Spleen (tissue), 11 donors: ENCODE measurements around the gene MATK. TPM values are rescaled to one million over a fixed set of nuclear protein-coding genes. Genes with fewer than 3 reads are reported as not detected.
"Not testable (repeated sequence)": the region's sequence is repeated elsewhere in the genome, so short reads cannot be mapped to it uniquely, and the experiment has no call there.

ENCODE experiments used
- DNase-seq: peaks from one replicate; pipeline ENCODE4 v3.0.0-alpha.2; 2020
- H3K27ac ChIP-seq, 8 donors: fragments of 200-600 bp; sonication (generic) in 7 of 8; 1 replicate in 4 of 8; 2 replicates in 4 of 8; pipeline versions ENCODE4 v1.5.0 to v1.8.0; 2016 to 2021; ENCODE audit warnings: inconsistent platforms in 4 of 8, mild to moderate bottlenecking in 4 of 8, moderate library complexity in 1 of 8
- H3K27me3 ChIP-seq, 7 donors: fragments of 200-600 bp; sonication (generic) in 6 of 7; replicated peaks in 1 of 7; 1 replicate in 4 of 7; 2 replicates in 3 of 7; pipeline versions ENCODE4 v1.5.0 to v1.8.0; 2016 to 2021; ENCODE audit warnings: inconsistent platforms in 3 of 7, mild to moderate bottlenecking in 1 of 7
- H3K36me3 ChIP-seq, 6 donors: fragments of 200-600 bp; sonication (generic) in 5 of 6; 1 replicate in 4 of 6; 2 replicates in 2 of 6; pipeline versions ENCODE4 v1.5.0 to v1.8.0; 2016 to 2021; ENCODE audit warnings: inconsistent platforms in 2 of 6
- H3K4me1 ChIP-seq, 6 donors: fragments of 200-600 bp; sonication (generic) in 5 of 6; 1 replicate in 3 of 6; 2 replicates in 3 of 6; pipeline versions ENCODE4 v1.5.0 to v1.8.0; 2016 to 2021; ENCODE audit warnings: inconsistent platforms in 3 of 6
- H3K4me3 ChIP-seq, 8 donors: fragments of 200-600 bp; sonication (generic) in 7 of 8; 1 replicate in 4 of 8; 2 replicates in 4 of 8; pipeline versions ENCODE4 v1.5.0 to v1.8.0; 2016 to 2021; ENCODE audit warnings: inconsistent platforms in 4 of 8, mild to moderate bottlenecking in 4 of 8, moderate library complexity in 2 of 8
- H3K9me3 ChIP-seq, 8 donors: fragments of 200-600 bp; sonication (generic) in 7 of 8; 1 replicate in 4 of 8; 2 replicates in 4 of 8; pipeline versions ENCODE4 v1.5.0 to v1.8.0; 2016 to 2021; ENCODE audit warnings: inconsistent platforms in 4 of 8
- CTCF ChIP-seq, 11 experiments: fragments of 200-600 bp in 7 of 11; fragments of 450-650 bp in 4 of 11; sonication (generic) in 4 of 11; IDR thresholded peaks in 8 of 11; conservative IDR thresholded peaks in 3 of 11; 1 replicate in 7 of 11; 2 replicates in 4 of 11; pipeline versions ENCODE4 v1.4.0 to v1.8.0; 2016 to 2021; ENCODE audit warnings: antibody characterized with exemption in 11 of 11, inconsistent platforms in 4 of 11, mild to moderate bottlenecking in 1 of 11
- POLR2A ChIP-seq, 3 donors: fragments of 450-650 bp; IDR thresholded peaks; one replicate each; pipeline ENCODE4 v1.5.1; 2017; ENCODE audit warnings: antibody characterized with exemption in 3 of 3, mild to moderate bottlenecking in 1 of 3
- POLR2AphosphoS5 ChIP-seq, 3 donors: sonication (generic); formaldehyde crosslinking; IDR thresholded peaks; one replicate each; pipeline ENCODE4 v1.5.1; 2017; ENCODE audit warnings: antibody characterized with exemption in 3 of 3
- WGBS, 5 donors: extraction: QIAGEN DNeasy Blood & Tissue Kit in 3 of 5; methylation state at CpG; one replicate each; pipeline versions ENCODE4 v1.1.5 to v1.1.7; 2013 to 2018; 5-methylcytosine and 5-hydroxymethylcytosine counted together
- intact Hi-C: fragments of 100-400 bp; cut with DNase I; formaldehyde crosslinking; loops from one replicate; pipeline ENCODE4 v1.15.0; 2023; ENCODE audit warnings: low total_unique reads
- polyA plus RNA-seq, 3 donors: library from polyadenylated mRNA; stranded (reverse); fragments of 200-250 nt; gene quantifications; one replicate each; pipeline ENCODE4 v1.2.1, GENCODE V29; 2013
- total RNA-seq, 7 donors: library from RNA; depleted of rRNA in 3 of 7; stranded (reverse); fragments of >200 nt in 3 of 7; fragmentation: NEBNext Ultra II Directional in 4 of 7; extraction: Animal tissue kit (Norgen Biotek cat#: 25700) in 4 of 7; gene quantifications; one replicate each; pipeline versions ENCODE4 v1.1.0 to v1.2.1, GENCODE V29; 2016 to 2021
- donor health status: healthy with polysubstance abuse.
- donor health status: DM: no; HTN: no; CAD: no; lungs with moderate emphysema.
- donor health status: DM: no; HTN: no; CAD: no.
- donor health status: Bipolar disorder and iron deficiency.
- donor health status: healthy.
- donor health status: DM: no; HTN: no; CAD: no.
- donor health status: DM: yes; HTN: yes; CAD: no.

Gene MATK
- total and polyA plus RNA-seq, 10 donors, result 8.1 to 22.6 (median 16.6) TPM

- Histone ChIP-seq H3K9me3 (no peaks in the 10 kb centered on the region), H3K27ac (peak overlapping the region in 1 of 8 donors; percentile 58), H3K36me3 (peaks cover 0 to 56% (median 44%) of the 10 kb centered on the region in 6 donors), H3K4me1 (peaks cover 9 to 35% (median 19%) of the 10 kb centered on the region in 6 donors), H3K27me3 (no peaks in the 10 kb centered on the region), H3K4me3 (no peak overlapping the region)
- intact Hi-C loops, result no loop called here
- whole genome bisulfite sequencing, 5 donors, result 91 to 97% (median 95%) methylated on average over 7 to 23 of the region's 23 CpGs
- TF ChIP-seq POLR2A (IDR thresholded peaks at IDR 0.05) (no peak), POLR2AphosphoS5 (IDR thresholded peaks at IDR 0.05) (no peak)
- no peak for DNase-seq
Observed at GRCh38 chr19:3767050-3767449, 19.1 kb downstream of the MATK start.

- H3K36me3 ChIP-seq, result peaks cover 0 to 56% (median 44%) of the 10 kb centered on the region in 6 donors
- intact Hi-C loops, result no loop called here
- TF ChIP-seq POLR2A (IDR thresholded peaks at IDR 0.05), result no peak
- TF ChIP-seq CTCF (IDR thresholded peaks at IDR 0.05 in 8 of 11, conservative IDR thresholded peaks at IDR 0.05 in 3 of 11), result no peak
- peak in 1 of 3 donors; percentile 12 for TF ChIP-seq POLR2AphosphoS5 (IDR thresholded peaks at IDR 0.05)
Observed at GRCh38 chr19:3766520-3766919, 19.7 kb downstream of the MATK start.

GRCh38 chr19:3765757-3766156 is 20.4 kb downstream of the MATK start:
- H3K27ac ChIP-seq, H3K4me3 ChIP-seq, H3K27me3 ChIP-seq, DNase-seq, H3K9me3 ChIP-seq, intact Hi-C loops: not testable (repeated sequence)
- H3K4me1 ChIP-seq, result peaks cover 12 to 47% (median 29%) of the 10 kb centered on the region in 6 donors
- WGBS, 5 donors, result 91 to 99% (median 97%) methylated on average over 5 of the region's 5 CpGs
- H3K36me3 ChIP-seq, result peaks cover 0 to 56% (median 44%) of the 10 kb centered on the region in 6 donors

More at GRCh38 chr19:3766520-3766919, 19.7 kb downstream of the MATK start:
- no peak for DNase-seq
- H3K27ac ChIP-seq, result peak overlapping the region in 3 of 8 donors; percentile 21 to 58 (median 23)
- H3K9me3 ChIP-seq, result no peaks in the 10 kb centered on the region
- 60 to 74% (median 64%) methylated on average over 7 of the region's 7 CpGs for WGBS, 5 donors
- H3K4me1 ChIP-seq, result peaks cover 9 to 40% (median 24%) of the 10 kb centered on the region in 6 donors
- no peak overlapping the region for H3K4me3 ChIP-seq
- no peaks in the 10 kb centered on the region for H3K27me3 ChIP-seq

GRCh38 chr19:3765121-3765520 is 21.1 kb downstream of the MATK start:
- intact Hi-C loops, result no loop called here
- no peaks in the 10 kb centered on the region for H3K27me3 ChIP-seq
- H3K4me3 ChIP-seq, result no peak overlapping the region
- no peak overlapping the region for H3K27ac ChIP-seq
- DNase-seq, result no peak
- H3K9me3 ChIP-seq, result no peaks in the 10 kb centered on the region
- H3K4me1 ChIP-seq, result peaks cover 18 to 53% (median 35%) of the 10 kb centered on the region in 6 donors
- peaks cover 0 to 54% (median 43%) of the 10 kb centered on the region in 6 donors for H3K36me3 ChIP-seq
- TF ChIP-seq CTCF (IDR thresholded peaks at IDR 0.05 in 8 of 11, conservative IDR thresholded peaks at IDR 0.05 in 3 of 11) (no peak), POLR2AphosphoS5 (IDR thresholded peaks at IDR 0.05) (no peak), POLR2A (IDR thresholded peaks at IDR 0.05) (no peak)
- 88 to 95% (median 90%) methylated on average over 10 to 12 of the region's 12 CpGs for WGBS, 5 donors

- DNase-seq, result peak; percentile 100
- intact Hi-C loops, result no loop called here
- Histone ChIP-seq H3K4me1 (peaks cover 32 to 73% (median 55%) of the 10 kb centered on the region in 6 donors), H3K36me3 (peaks cover 0 to 54% (median 46%) of the 10 kb centered on the region in 6 donors), H3K27ac (peak within 1 kb of the TSS; percentile 93 to 100 (median 99)), H3K27me3 (no peaks in the 10 kb centered on the region), H3K9me3 (no peaks in the 10 kb centered on the region), H3K4me3 (peak within 1 kb of the TSS; percentile 51 to 87 (median 74))
- peak; percentile 96 to 98 (median 97) for TF ChIP-seq POLR2AphosphoS5 (IDR thresholded peaks at IDR 0.05)
- peak in 3 of 11 experiments; percentile 7 to 27 (median 14) for TF ChIP-seq CTCF (IDR thresholded peaks at IDR 0.05 in 8 of 11, conservative IDR thresholded peaks at IDR 0.05 in 3 of 11)
- TF ChIP-seq POLR2A (IDR thresholded peaks at IDR 0.05), result peak in 1 of 3 donors; percentile 73
- 3% methylated on average over 37 to 47 of the region's 47 CpGs for WGBS, 5 donors
Observed at GRCh38 chr19:3762501-3763459, 23.4 kb downstream of the MATK start, which contains the start of gene MRPL54. Gene MRPL54 (plus strand): TSS chr19:3762682. CDS start chr19:3762701, 19 bp downstream.
